ENCODE measurements around the gene BEST3.

The BEST3 gene

DNA sequence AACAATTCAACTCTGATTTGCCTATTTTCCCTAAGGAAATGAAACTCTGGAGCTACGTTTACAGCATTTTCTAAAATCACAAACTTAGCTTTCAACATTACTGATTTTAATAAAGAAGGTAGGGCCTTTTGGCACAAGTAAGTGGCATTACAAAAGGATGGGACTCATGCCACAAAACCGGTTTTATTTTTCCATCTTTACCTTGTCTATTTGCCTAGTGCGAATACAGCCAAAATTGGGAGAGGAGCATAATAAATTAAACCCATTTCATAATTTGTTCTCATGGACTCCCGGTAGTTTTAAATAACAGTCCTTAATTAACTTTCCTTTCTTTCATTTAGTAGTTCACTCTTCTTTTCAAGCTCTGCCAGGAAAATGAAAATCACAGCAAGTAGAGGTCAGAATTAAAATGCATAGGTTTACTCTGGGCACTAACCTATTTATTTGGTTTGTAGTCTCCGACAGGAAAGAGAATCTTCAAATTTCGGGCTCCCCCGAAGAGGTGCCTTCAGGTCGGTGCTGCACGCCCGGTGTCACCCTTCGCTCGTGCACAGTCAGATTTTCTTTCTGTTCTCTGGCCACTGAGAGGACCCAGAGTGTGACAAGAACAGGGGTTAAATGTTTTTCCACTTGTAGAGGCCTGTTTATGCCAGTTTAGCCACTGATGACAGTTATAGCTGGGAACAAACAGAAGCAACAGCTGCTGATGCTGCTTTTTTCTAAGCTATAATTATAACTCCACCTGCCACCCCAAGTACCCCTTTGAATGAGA lies at the start of gene BEST3:
BEST3 (minus strand) TSS at position 535 of the 772 bp plus-strand sequence. CDS start 1,505 bp downstream, outside the sequence.
- DNase-seq: no peak

- no peak for DNase-seq
Observed at GRCh38 chr12:69744109-69744508, 45.0 kb upstream of the BEST3 start.

- DNase-seq: peak; percentile 79
Observed at GRCh38 chr12:69739287-69740191, 40.4 kb upstream of the BEST3 start.

DNA sequence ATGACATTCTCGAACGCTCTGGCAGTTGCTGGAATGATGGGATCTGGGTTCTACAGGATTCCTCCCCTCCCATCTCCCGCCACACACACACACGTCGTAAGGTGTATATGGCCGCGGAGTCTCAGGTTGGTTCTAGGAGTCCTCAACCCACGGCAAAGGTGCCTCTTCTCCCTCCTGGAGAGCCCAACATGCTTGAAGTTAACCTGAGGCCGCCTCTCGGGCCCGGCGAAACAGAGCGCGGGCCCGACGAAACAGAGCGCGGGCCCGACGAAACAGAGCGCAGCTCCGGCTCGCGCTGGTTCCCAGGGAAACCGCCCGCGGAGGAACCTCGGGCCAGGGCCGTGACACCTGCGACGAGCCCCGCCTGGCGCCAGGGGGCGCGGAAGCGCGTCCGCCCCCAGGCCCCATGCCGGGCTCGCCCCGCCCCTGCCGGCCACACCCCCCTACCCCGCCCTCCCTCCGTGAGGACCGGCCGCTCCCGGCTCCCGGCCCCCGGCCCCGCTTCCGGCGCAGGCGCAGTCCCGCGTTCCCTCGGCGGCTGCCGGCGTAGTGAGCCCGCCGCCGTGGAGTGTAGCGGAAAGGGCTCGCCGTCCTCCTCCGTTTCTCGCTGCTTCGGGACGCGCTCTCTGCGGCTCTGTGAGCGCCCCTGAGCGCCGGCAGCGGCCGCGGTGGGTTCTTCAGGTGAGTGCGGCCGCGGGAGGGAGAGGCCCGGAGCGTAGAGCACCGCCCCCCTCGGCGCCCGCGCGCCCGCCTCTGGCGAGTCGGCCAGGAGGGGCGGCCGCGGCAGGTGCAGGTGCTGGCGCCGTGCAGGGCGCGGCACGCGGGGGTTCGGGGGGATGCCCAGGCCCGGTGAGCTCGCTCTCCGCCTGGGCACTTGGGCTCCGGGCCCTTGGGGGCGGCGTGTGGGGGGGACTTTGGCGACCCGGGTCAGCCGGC lies 39.5 kb upstream of the BEST3 start, which contains the start of gene RAB3IP:
RAB3IP (plus strand) TSS at position 510 of the 936 bp plus-strand sequence. CDS start 16,549 bp downstream, outside the sequence.
- DNase-seq: peak; percentile 96

DNA sequence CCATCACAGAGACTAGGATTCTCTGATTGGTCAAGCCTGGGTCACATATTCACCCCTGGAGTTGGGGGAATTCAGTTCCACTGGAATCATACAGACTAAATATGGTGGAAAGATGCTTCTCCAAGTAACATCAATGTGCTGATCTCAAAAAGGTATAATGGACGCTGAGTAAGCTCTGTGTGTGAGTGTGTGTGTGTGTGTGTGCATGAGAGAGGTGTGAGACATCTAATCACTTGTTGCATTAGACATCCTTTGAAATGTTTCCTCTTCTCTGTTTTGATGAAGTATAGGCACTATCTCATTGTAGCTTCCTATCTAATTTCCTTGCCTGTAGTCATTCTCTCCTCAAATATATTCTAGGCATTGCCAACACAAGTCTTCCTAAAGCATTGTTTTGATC lies 34.5 kb upstream of the BEST3 start:
- no peak for DNase-seq

DNA sequence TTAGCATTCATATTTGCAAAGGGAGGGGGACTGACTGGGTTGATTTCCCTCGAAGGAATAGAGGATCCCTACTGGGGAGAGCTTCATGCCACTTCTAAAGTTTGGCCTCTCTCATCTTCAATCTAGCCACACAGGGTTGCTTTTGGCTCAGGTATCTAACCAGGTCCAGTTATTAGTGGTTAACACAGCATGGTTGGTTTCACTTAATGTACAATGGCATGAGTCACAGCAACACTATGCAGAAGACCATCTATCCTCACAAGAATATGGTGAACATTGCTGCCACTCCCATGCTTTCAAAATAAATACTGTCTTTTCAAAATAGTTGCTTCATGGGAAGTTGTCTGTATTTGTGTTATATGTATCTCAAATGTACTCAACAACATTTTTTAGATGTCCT lies 33.0 kb upstream of the BEST3 start:
- DNase-seq: no peak

DNA sequence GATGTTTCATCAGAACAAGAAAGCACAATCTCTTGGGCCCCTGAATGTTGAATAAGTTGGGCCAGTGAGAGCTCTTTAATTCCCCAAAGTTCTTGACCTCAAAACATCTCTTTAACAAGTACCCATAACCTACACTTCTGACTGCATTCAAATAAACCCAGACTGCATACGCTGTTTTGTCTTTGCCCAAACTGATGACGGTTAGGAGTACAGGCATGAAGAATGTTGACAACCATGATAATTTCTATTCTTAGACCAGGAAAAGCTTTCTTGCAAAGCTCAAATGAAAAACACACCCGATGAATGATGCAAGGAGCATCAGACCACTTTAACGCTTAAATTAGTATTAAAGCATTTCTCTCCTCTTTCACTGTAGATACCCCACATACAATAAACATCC lies 27.8 kb upstream of the BEST3 start:
- no peak for DNase-seq

- DNase-seq: no peak
Observed at GRCh38 chr12:69720750-69721149, 21.6 kb upstream of the BEST3 start.

DNA sequence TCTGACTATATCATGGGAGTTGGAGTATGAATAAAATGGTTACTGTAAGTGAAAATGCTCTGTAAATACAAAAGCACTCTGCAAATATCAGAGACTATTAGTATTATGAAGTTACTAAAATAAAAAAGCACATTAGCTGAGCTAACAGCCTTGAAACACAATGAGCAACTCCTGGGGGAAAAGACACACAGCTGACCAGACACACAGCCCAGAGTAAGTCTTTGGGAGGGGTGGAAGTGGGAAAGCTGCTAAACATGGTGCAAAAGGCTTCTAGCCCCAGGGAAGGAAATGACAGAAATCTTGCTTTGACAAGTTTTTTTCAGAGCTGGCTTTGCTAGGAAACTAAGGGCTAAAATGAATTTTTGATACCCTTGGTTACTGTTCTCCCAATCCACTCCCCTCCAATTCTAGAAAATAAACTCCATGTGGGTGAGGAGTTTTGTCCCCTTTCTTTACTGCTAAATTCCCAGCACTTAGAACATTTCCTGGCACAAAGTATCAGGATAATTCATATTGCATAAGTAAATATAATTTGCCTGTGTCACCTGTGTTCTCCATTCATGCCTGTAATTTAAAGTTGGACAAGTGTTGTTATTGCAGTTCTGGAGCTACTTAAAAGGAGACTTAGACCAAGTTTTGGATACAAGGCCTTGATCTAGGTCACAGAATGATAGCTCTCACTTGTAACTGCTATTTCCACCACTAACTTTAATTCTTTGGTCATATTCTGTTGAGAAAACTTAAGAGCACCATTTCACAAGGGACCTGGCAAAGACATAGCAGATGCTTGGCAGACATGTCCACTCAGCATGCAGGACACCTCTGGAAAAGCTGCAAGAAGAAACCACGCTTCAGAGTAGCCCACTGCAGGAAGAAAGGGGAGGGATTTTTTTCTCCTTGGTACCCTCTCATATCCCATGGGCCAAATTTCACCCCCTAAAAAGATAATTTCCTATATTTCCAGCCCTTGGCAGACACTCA lies 20.5 kb upstream of the BEST3 start:
- no peak for DNase-seq

DNA sequence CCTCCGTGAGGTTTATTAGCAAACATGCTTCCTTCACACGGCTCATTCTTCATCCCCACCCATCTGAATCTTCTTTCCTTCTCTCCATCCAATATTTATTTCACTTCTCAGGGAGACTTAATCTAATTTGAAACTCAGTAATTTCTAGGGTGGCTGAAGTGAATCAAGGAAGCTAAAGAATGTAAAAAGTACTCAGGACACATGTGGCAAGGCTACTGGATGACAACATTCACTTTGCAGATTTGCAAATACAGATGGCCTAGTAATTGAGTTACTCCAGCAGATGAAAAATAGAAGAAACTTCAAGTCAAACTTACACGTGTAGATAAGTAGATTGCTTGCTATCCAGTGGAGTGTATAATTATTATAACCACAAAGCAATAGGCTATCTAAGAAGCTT lies 15.4 kb upstream of the BEST3 start:
- DNase-seq: no peak

GRCh38 chr12:69712826-69713225 lies 13.7 kb upstream of the BEST3 start:
- DNase-seq: no peak

GRCh38 chr12:69708649-69709048 lies 9.5 kb upstream of the BEST3 start:
- no peak for DNase-seq

DNA sequence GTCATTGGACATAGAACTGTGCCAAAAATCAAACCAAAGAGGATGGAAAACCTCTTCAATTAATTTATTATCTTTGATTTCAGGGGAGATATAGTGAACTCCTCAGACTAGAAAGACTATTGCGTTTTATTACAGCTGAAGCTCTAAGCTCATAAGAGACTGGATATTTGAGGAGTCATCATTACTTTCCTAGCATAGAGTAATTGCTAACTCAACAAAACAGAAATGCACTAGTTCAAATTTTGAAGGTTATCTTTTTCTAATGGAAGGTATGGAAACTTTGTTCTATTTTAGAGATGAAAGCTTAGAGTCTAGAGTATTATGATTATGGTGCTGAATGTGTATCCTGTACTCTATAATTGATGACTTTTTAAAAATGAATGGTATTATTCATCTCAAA lies 5.3 kb upstream of the BEST3 start:
- no peak for DNase-seq

GRCh38 chr12:69703146-69703642 lies 4.1 kb upstream of the BEST3 start:
- no peak for DNase-seq

DNA sequence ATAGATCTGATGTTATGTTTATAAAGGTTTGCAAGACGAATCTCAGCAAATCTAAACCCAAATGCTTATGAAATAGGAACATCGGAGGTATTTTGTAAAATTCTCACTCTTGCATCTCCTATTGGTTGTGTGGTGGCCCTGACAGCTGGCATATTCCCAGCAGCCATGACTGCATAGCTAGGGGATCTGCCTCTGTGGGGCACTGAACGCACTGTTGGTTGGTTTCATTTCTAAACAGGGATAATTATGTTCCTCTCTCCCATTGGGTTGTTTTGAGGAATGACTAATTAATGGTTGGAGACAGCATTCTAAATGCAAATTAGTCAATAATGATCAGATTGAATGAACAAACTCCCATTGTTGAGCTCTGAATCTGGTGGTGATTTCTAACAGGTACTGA lies 2.7 kb upstream of the BEST3 start:
- DNase-seq: no peak

DNA sequence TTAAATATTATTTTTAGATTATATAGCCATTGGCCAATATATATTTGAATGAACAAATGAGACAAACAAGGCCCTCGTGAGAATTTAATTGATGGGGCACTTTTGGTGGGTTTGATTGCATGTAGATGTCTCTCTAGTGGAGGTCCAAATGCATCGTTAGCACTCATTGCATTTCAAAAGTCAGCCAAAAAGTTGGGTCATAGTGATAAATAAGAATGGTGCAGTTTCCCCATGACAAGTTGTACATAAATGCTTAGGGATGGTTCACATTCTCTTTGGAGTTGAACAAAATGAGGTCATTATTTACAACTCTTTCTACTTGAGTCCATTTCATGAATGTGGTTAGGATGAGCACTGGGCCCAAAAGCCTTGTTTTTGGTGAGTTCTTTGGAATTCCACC lies 1.0 kb downstream of the BEST3 start:
- DNase-seq: no peak

GRCh38 chr12:69694123-69694522 lies 5.0 kb downstream of the BEST3 start:
- DNase-seq: no peak

DNA sequence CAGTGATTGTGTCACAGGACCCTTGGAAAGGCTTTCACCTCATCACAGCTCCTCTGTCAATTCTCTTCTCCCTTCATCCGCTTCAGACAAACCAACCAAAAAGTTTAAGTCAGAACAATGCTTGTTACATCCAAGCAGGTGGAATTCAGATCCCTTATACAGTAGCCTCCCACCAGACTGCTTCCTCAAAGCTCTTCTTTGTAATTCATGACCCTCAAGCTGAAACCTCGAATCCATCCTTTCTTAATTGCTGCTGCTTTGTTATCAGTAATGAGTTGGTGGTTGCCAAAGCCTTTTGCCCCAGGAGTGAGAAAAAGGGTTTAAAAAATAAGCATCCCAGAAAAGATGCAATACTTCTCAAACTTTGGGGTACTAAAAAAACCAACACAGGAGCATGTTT lies 9.5 kb downstream of the BEST3 start:
- DNase-seq: no peak

DNA sequence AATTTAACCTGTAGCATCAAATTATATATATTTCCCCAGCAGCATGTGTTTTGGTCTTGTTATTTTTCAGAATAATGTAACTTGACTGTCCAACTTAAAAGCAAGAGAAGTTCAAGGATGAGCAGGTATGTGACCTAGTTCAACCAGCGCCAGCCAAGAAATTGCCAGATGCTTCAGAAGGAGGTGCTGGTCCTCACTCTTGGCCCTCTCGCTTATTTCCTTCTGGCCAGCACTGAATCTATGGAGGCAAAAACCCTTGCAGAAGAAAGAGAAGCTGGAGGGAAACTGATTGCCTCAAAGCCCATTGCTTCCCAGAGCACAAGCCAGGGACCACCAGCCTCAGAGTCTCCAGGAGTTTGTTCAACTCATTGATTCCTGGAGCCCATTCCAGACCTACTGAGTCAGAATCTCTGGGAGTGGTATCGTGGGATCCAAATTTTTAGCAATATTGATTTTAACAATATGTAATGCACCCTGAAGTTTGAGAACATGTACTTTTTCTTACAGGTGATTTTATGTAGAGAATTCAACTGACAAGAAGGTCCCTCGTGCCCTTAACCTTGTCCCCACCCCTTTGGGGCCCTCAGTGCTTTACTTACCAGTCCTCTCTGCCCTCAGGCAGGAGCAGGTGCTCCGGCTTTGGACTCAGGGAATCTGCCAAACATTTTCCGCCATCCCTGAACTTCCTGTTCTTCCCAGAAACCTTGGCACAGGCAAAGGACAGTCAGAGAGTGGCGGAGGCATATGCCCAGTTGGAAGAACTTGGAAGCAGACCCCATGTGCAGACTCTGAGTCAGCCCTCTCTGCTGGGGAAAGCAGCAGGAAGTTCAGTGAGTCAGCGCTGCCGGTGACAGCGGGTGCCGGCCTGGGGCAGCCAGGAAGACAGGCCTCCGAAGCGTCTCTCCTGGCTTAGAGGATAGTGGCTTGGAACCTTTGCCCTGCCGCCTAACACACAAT lies 10.4 kb downstream of the BEST3 start:
- DNase-seq: peak; percentile 52

DNA sequence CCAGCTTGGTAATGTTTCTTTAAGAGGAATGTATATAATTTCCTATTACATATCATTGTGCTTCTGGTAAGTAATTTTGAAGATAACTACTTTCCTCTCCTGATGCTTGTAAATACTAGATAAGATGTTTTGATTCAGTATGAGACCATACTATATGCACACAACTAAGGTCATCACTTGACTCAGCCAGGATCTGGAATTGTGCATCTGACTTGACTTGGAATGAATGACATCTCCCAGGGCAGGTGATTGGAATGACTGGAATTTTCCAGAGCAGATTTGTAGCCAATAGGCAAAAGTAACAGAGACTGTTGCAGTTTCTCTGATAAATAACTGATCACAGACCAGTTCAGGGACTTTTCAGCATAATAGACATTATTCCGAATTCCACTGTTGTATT lies 11.1 kb downstream of the BEST3 start:
- no peak for DNase-seq
